HEK293T (cell line): ENCODE measurements around the gene SCAMP4.

Source experiments
- ARNT ChIP-seq: fragments of 450-650 bp; IDR thresholded peaks from 2 replicates; pipeline ENCODE4 v1.6.1; 2017; ENCODE audit warnings: mild to moderate bottlenecking
- CTBP1 ChIP-seq: fragments of 450-650 bp; IDR thresholded peaks from 2 replicates; pipeline ENCODE4 v1.6.1; 2016; ENCODE audit warnings: borderline replicate concordance
- ELF4 ChIP-seq: fragments of 450-650 bp; IDR thresholded peaks from 2 replicates; pipeline ENCODE4 v1.6.1; 2017; ENCODE audit warnings: antibody characterized with exemption
- FOXA1 ChIP-seq: fragments of 450-650 bp; IDR thresholded peaks from 2 replicates; pipeline ENCODE4 v1.6.1; 2016; ENCODE audit warnings: mild to moderate bottlenecking
- FOXM1 ChIP-seq: fragments of 450-650 bp; IDR thresholded peaks from 2 replicates; pipeline ENCODE4 v1.6.1; 2017; ENCODE audit warnings: mild to moderate bottlenecking, borderline replicate concordance
- HDGF ChIP-seq: fragments of 450-650 bp; IDR thresholded peaks from 2 replicates; pipeline ENCODE4 v1.6.1; 2017; ENCODE audit warnings: antibody characterized with exemption, borderline replicate concordance
- L3MBTL2 ChIP-seq: fragments of 450-650 bp; conservative IDR thresholded peaks from 2 replicates; pipeline ENCODE4 v1.6.1; 2016; ENCODE audit warnings: mild to moderate bottlenecking
- NFRKB ChIP-seq: fragments of 450-650 bp; IDR thresholded peaks from 2 replicates; pipeline ENCODE4 v1.6.1; 2016; ENCODE audit warnings: mild to moderate bottlenecking, moderate library complexity
- SP1 ChIP-seq: fragments of 450-650 bp; IDR thresholded peaks from 2 replicates; pipeline ENCODE4 v1.6.1; 2017
- SUZ12 ChIP-seq: fragments of 450-650 bp; IDR thresholded peaks from 2 replicates; pipeline ENCODE4 v1.6.1; 2016; ENCODE audit warnings: mild to moderate bottlenecking
- TARDBP ChIP-seq: fragments of 450-650 bp; IDR thresholded peaks from 2 replicates; pipeline ENCODE4 v1.6.1; 2016
- ZNF384 ChIP-seq: fragments of 450-650 bp; IDR thresholded peaks from 2 replicates; pipeline ENCODE4 v1.6.1; 2016

DNA sequence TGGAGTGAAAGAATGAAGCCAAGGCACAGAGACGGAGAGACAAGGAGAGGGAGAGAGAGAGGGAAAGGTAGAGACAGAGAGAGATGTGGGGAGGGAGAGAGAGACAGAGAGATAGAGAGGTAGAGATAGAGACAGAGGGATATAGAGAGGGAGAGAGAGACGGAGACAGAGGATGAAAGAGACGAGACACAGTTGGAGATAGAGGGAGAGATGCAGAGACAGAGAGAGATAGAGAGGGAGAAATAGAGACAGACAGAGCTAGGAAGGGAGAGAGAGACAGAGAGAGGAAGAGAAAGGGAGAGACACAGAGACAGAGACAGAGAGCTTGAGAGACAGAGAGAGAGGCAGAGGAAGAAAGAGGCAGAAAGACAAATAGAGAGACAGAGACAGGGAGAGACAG lies 31.2 kb downstream of the SCAMP4 start:
- TF ChIP-seq ARNT (no peak), FOXA1 (no peak), SP1 (no peak), TARDBP (no peak), CTBP1 (no peak), HDGF (no peak), SUZ12 (no peak), ELF4 (no peak), FOXM1 (no peak), ZNF384 (no peak), NFRKB (no peak), L3MBTL2 (no peak)
